HepG2 (cell line): ENCODE results near the gene DNAJC30. TPM values are rescaled to one million over a fixed set of nuclear protein-coding genes. Genes with fewer than 3 reads are reported as not detected.

ENCODE experiments used
- CENPX ChIP-seq: sonication (generic); formaldehyde crosslinking; IDR thresholded peaks from 2 replicates; pipeline ENCODE4 v1.9.0; 2021; ENCODE audit warnings: mild to moderate bottlenecking, missing genetic modification reagents, moderate library complexity
- DNMT1 ChIP-seq: sonication (generic); formaldehyde crosslinking; IDR thresholded peaks from 2 replicates; pipeline ENCODE4 v1.5.1; 2020; ENCODE audit warnings: mild to moderate bottlenecking, missing genetic modification reagents
- HNF4G ChIP-seq, 2 experiments: sonication (generic) in 1 of 2; formaldehyde crosslinking in 1 of 2; IDR thresholded peaks; 2 replicates each; pipeline versions ENCODE4 v1.4.0 to v1.6.1; 2011 to 2020; ENCODE audit warnings: borderline replicate concordance in 2 of 2, low read depth in 2 of 2, mild to moderate bottlenecking in 2 of 2, low read length in 1 of 2, missing genetic modification reagents in 1 of 2, moderate library complexity in 1 of 2
- MXI1 ChIP-seq: IDR thresholded peaks from 3 replicates; pipeline ENCODE4 v1.6.1; 2012; ENCODE audit warnings: low read depth, low read length, inconsistent platforms, borderline replicate concordance
- NR2C2 ChIP-seq: sonication (generic); formaldehyde crosslinking; IDR thresholded peaks from 2 replicates; pipeline ENCODE4 v1.4.0; 2020; ENCODE audit warnings: missing genetic modification reagents, mild to moderate bottlenecking, moderate library complexity, borderline replicate concordance
- PAX8 ChIP-seq: sonication (generic); formaldehyde crosslinking; IDR thresholded peaks from 2 replicates; pipeline ENCODE4 v1.8.0; 2022; ENCODE audit warnings: mild to moderate bottlenecking, missing genetic modification reagents, borderline replicate concordance
- POLR2A ChIP-seq, 2 experiments: IDR thresholded peaks; 2 replicates each; pipeline ENCODE4 v1.6.1; 2011; ENCODE audit warnings: low read depth in 2 of 2, low read length in 2 of 2, mild to moderate bottlenecking in 1 of 2, moderate library complexity in 1 of 2; ENCODE audit not compliant: insufficient read depth in 1 of 2
- POLR2G ChIP-seq: fragments of 200-400 bp; formaldehyde crosslinking; IDR thresholded peaks from 2 replicates; pipeline ENCODE4 v1.6.1; 2018; ENCODE audit warnings: mild to moderate bottlenecking, low read depth, low read length, moderate library complexity
- SP4 ChIP-seq: sonication (generic); formaldehyde crosslinking; IDR thresholded peaks from 2 replicates; pipeline ENCODE4 v1.8.1; 2023; ENCODE audit warnings: mild to moderate bottlenecking, missing genetic modification reagents
- TMF1 ChIP-seq: sonication (generic); formaldehyde crosslinking; IDR thresholded peaks from 2 replicates; pipeline ENCODE4 v1.8.1; 2022; ENCODE audit warnings: low read depth, missing genetic modification reagents
- ZFX ChIP-seq: sonication (generic); formaldehyde crosslinking; IDR thresholded peaks from 2 replicates; pipeline ENCODE4 v1.4.0; 2020; ENCODE audit warnings: mild to moderate bottlenecking, low read depth, missing genetic modification reagents, moderate library complexity
- ZNF446 ChIP-seq: sonication (generic); formaldehyde crosslinking; IDR thresholded peaks from 2 replicates; pipeline ENCODE4 v1.5.0; 2020; ENCODE audit warnings: mild to moderate bottlenecking, missing genetic modification reagents
- ZNF501 ChIP-seq: sonication (generic); formaldehyde crosslinking; IDR thresholded peaks from 2 replicates; pipeline ENCODE4 v1.5.1; 2020; ENCODE audit warnings: mild to moderate bottlenecking, moderate library complexity, missing genetic modification reagents
- ZNF547 ChIP-seq: sonication (generic); formaldehyde crosslinking; IDR thresholded peaks from 2 replicates; pipeline ENCODE4 v1.5.1; 2020; ENCODE audit warnings: mild to moderate bottlenecking, missing genetic modification reagents
- ZNF678 ChIP-seq: sonication (generic); formaldehyde crosslinking; IDR thresholded peaks from 2 replicates; pipeline ENCODE4 v1.4.0; 2020; ENCODE audit warnings: mild to moderate bottlenecking, missing genetic modification reagents
- polyA plus RNA-seq, 8 experiments: library from polyadenylated mRNA; depleted of rRNA in 3 of 8; stranded (reverse) in 7 of 8; unstranded in 1 of 8; fragments of >200 nt; fragmentation: Illumina TruSeq in 4 of 8; extraction: Trizol in 4 of 8; gene quantifications; 2 replicates each; pipeline versions ENCODE4 v1.2.1 to v1.2.3, GENCODE V29; 2011 to 2016; ENCODE audit warnings: low read depth in 4 of 8, missing spikeins in 1 of 8, mixed read lengths in 1 of 8; ENCODE audit not compliant: insufficient read depth in 1 of 8
- total RNA-seq, 5 experiments: library from RNA; depleted of rRNA; stranded (reverse); fragments of >200 nt; fragmentation: Illumina TruSeq; extraction: Trizol; gene quantifications; 2 replicates each; pipeline ENCODE4 v1.2.3, GENCODE V29; 2016; ENCODE audit warnings: low read depth in 1 of 5
- TF ChIP-seq, protein P1 (sequence below): sonication (generic); formaldehyde crosslinking; IDR thresholded peaks from 2 replicates; pipeline ENCODE4 v1.5.0; 2020; ENCODE audit warnings: mild to moderate bottlenecking, missing genetic modification reagents
- TF ChIP-seq, protein P2 (sequence below): IDR thresholded peaks from 2 replicates; pipeline ENCODE4 v1.4.0; 2020; ENCODE audit warnings: mild to moderate bottlenecking, missing genetic modification reagents
- TF ChIP-seq, protein P3 (sequence below): IDR thresholded peaks from 2 replicates; pipeline ENCODE4 v1.6.1; 2016; ENCODE audit warnings: missing compliant biosample characterization, missing genetic modification reagents, borderline replicate concordance
- TF ChIP-seq, protein P4 (sequence below): sonication (generic); formaldehyde crosslinking; IDR thresholded peaks from 2 replicates; pipeline ENCODE4 v1.5.1; 2020; ENCODE audit warnings: missing genetic modification reagents, mild to moderate bottlenecking, borderline replicate concordance

Gene DNAJC30
- total and polyA plus RNA-seq, 2 of the 13 experiments (the other 11 are each of a cell fraction or from before 2014, with no cell fraction given) = 3.3 to 3.8 TPM

DNA sequence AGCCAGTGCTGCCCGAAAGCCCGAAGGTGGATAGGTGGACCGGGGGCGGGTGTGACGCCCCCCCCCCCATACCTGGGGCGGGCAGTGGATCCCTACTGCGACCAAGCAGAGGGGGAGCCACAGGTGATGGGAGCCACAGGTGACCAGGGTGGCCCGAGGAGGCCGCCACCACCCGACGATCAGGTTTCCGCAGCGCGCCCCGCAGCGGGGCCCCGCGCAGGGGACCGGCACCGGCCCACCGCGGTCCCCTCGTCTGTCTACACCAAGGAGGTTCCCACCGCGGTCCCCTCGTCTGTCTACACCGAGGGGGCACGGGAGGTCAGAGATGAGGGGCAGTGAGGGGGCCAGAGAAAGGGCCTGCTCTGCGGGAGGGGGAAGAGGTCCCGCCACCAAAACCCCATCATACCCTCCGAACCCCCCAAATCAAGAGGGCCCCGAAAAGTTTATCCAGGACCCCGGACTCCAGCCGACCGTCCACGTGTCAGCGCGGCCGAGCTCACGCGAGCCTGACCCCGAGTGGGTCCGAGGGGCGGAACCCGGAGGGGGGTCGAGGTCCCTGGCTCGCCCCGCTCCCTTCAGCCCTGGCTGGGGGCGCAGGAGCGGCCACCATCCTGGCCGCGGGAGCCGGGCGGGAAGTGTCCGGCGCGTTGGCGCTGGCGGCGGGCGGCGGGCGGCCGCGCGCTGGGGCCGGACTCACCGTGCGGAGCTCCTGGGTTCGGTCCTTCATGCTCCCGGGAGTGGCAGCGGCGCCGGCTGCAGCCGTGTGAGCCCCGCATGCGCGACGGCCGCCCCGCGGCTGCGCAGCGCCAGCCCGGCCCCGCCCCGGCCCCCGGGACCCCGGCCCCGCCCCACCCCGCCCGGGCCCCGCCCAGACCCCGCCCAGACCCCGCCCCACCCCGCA, 35.9 kb upstream of the DNAJC30 start, which contains the start of gene STX1A (continued):
- TF ChIP-seq PAX8 (CRISPR knock-in tag) = 0 out of 2 replicates have a peak, but pooled peaks have one; percentile 65
- 0 out of 2 replicates have a peak, but pooled peaks have one; percentile 34 for TF ChIP-seq NR2C2
- TF ChIP-seq TMF1 = peak; percentile 58; the same call in 1 of the 2 replicates
- TF ChIP-seq DNMT1 (CRISPR knock-in tag) = no peak
- peak; percentile 51; the same call in 1 of the 2 replicates for TF ChIP-seq ZFX (CRISPR knock-in tag)
- TF ChIP-seq, protein P1, sequence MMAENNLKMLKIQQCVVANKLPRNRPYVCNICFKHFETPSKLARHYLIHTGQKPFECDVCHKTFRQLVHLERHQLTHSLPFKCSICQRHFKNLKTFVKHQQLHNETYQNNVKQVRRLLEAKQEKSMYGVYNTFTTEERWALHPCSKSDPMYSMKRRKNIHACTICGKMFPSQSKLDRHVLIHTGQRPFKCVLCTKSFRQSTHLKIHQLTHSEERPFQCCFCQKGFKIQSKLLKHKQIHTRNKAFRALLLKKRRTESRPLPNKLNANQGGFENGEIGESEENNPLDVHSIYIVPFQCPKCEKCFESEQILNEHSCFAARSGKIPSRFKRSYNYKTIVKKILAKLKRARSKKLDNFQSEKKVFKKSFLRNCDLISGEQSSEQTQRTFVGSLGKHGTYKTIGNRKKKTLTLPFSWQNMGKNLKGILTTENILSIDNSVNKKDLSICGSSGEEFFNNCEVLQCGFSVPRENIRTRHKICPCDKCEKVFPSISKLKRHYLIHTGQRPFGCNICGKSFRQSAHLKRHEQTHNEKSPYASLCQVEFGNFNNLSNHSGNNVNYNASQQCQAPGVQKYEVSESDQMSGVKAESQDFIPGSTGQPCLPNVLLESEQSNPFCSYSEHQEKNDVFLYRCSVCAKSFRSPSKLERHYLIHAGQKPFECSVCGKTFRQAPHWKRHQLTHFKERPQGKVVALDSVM (CRISPR knock-in tag) = peak; percentile 53; the same call in 1 of the 2 replicates
- TF ChIP-seq SP4 (CRISPR knock-in tag) = peak; percentile 29
- TF ChIP-seq, protein P2, sequence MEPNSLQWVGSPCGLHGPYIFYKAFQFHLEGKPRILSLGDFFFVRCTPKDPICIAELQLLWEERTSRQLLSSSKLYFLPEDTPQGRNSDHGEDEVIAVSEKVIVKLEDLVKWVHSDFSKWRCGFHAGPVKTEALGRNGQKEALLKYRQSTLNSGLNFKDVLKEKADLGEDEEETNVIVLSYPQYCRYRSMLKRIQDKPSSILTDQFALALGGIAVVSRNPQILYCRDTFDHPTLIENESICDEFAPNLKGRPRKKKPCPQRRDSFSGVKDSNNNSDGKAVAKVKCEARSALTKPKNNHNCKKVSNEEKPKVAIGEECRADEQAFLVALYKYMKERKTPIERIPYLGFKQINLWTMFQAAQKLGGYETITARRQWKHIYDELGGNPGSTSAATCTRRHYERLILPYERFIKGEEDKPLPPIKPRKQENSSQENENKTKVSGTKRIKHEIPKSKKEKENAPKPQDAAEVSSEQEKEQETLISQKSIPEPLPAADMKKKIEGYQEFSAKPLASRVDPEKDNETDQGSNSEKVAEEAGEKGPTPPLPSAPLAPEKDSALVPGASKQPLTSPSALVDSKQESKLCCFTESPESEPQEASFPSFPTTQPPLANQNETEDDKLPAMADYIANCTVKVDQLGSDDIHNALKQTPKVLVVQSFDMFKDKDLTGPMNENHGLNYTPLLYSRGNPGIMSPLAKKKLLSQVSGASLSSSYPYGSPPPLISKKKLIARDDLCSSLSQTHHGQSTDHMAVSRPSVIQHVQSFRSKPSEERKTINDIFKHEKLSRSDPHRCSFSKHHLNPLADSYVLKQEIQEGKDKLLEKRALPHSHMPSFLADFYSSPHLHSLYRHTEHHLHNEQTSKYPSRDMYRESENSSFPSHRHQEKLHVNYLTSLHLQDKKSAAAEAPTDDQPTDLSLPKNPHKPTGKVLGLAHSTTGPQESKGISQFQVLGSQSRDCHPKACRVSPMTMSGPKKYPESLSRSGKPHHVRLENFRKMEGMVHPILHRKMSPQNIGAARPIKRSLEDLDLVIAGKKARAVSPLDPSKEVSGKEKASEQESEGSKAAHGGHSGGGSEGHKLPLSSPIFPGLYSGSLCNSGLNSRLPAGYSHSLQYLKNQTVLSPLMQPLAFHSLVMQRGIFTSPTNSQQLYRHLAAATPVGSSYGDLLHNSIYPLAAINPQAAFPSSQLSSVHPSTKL (CRISPR knock-in tag) = 0 out of 2 replicates have a peak, but pooled peaks have one; percentile 9
- TF ChIP-seq, protein P3, sequence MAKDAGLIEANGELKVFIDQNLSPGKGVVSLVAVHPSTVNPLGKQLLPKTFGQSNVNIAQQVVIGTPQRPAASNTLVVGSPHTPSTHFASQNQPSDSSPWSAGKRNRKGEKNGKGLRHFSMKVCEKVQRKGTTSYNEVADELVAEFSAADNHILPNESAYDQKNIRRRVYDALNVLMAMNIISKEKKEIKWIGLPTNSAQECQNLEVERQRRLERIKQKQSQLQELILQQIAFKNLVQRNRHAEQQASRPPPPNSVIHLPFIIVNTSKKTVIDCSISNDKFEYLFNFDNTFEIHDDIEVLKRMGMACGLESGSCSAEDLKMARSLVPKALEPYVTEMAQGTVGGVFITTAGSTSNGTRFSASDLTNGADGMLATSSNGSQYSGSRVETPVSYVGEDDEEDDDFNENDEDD (CRISPR knock-in tag) = 0 out of 2 replicates have a peak, but pooled peaks have one; percentile 5
- TF ChIP-seq ZNF446 (CRISPR knock-in tag) = 0 out of 2 replicates have a peak, but pooled peaks have one; percentile 38
- TF ChIP-seq ZNF547 (CRISPR knock-in tag) = peak; percentile 69; the same call in 1 of the 2 replicates
- no peak for TF ChIP-seq HNF4G (IDR thresholded peaks at IDR 0.05; ENCODE audit: borderline replicate concordance, low read depth, low read length)
- TF ChIP-seq HNF4G (CRISPR knock-in tag; IDR thresholded peaks at IDR 0.05; ENCODE audit: borderline replicate concordance, low read depth) = 0 out of 2 replicates have a peak, but pooled peaks have one; percentile 28
- TF ChIP-seq ZNF501 (CRISPR knock-in tag) = 0 out of 2 replicates have a peak, but pooled peaks have one; percentile 31
- TF ChIP-seq POLR2G = 0 out of 2 replicates have a peak, but pooled peaks have one; percentile 35
- peak; percentile 15; the same call in 1 of the 3 replicates for TF ChIP-seq MXI1
- TF ChIP-seq CENPX = no peak
- TF ChIP-seq, protein P4, sequence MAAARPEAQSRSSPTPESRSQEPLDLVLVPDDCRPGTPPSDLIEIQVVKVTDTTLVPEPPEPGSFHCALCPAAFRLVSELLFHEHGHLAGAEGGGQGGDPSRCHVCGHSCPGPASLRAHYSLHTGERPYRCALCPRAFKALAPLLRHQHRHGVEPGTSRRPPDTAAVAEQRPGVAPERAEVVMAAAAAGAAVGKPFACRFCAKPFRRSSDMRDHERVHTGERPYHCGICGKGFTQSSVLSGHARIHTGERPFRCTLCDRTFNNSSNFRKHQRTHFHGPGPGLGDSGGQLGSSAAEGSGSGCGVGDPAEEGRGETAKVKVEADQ = 0 out of 2 replicates have a peak, but pooled peaks have one; percentile 48
- TF ChIP-seq ZNF678 (CRISPR knock-in tag) = peak; percentile 77; the same call in 1 of the 2 replicates
- peak in 1 of 2 experiments; percentile 67; a peak in 1 of 4 replicates for TF ChIP-seq POLR2A (IDR thresholded peaks at IDR 0.05; ENCODE audit: insufficient read depth in 1 of 2, low read depth in 2 of 2, low read length in 2 of 2)
